ENCODE measurements around the gene MAZ.
A peak's percentile ranks its signal among the peaks of the same experiment; 100 is the strongest.
"Not testable (repeated sequence)": the region's sequence is repeated elsewhere in the genome, so short reads cannot be mapped to it uniquely, and the experiment has no call there.

MAZ gene

GRCh38 chr16:29806099-29806579, at the start of gene MAZ:
Gene MAZ, plus strand, starts transcription at chr16:29806529. Its CDS starts 173 bp downstream, at chr16:29806702.
- no peak for TF ChIP-seq CTCF (IDR thresholded peaks at IDR 0.05; ENCODE audit: borderline replicate concordance, control extremely low read depth, extremely low read depth, insufficient read depth, missing control alignments)
- in situ Hi-C loops (cut with MboI; ENCODE audit: low sequenced_read_pairs, unreplicated experiment), result no loop called here
- DNase-seq (ENCODE audit: low spot score), result peak; percentile 83

- DNase-seq (ENCODE audit: low spot score), result no peak
- no peak for TF ChIP-seq CTCF (IDR thresholded peaks at IDR 0.05; ENCODE audit: borderline replicate concordance, control extremely low read depth, extremely low read depth, insufficient read depth, missing control alignments)
- in situ Hi-C loops (cut with MboI; ENCODE audit: low sequenced_read_pairs, unreplicated experiment), result no loop called here
These were observed 49.7 kb upstream of the MAZ start for GRCh38 chr16:29756654-29757053.

GRCh38 chr16:29757086-29757485, 49.2 kb upstream of the MAZ start:
- DNase-seq (ENCODE audit: low spot score); in situ Hi-C loops (cut with MboI; ENCODE audit: low sequenced_read_pairs, unreplicated experiment): not testable (repeated sequence)

GRCh38 chr16:29757950-29758466, 48.3 kb upstream of the MAZ start:
- in situ Hi-C loops (cut with MboI; ENCODE audit: low sequenced_read_pairs, unreplicated experiment), result no loop called here
- DNase-seq (ENCODE audit: low spot score), result no peak
- no peak for TF ChIP-seq CTCF (IDR thresholded peaks at IDR 0.05; ENCODE audit: borderline replicate concordance, control extremely low read depth, extremely low read depth, insufficient read depth, missing control alignments)

- DNase-seq (ENCODE audit: low spot score), result no peak
- no peak for TF ChIP-seq CTCF (IDR thresholded peaks at IDR 0.05; ENCODE audit: borderline replicate concordance, control extremely low read depth, extremely low read depth, insufficient read depth, missing control alignments)
- in situ Hi-C loops (cut with MboI; ENCODE audit: low sequenced_read_pairs, unreplicated experiment), result no loop called here
These were observed 45.6 kb upstream of the MAZ start for GRCh38 chr16:29760567-29761279.

GRCh38 chr16:29761280-29761651, 45.1 kb upstream of the MAZ start:
- in situ Hi-C loops (cut with MboI; ENCODE audit: low sequenced_read_pairs, unreplicated experiment); DNase-seq (ENCODE audit: low spot score): not testable (repeated sequence)

- in situ Hi-C loops (cut with MboI; ENCODE audit: low sequenced_read_pairs, unreplicated experiment), result no loop called here
- no peak for TF ChIP-seq CTCF (IDR thresholded peaks at IDR 0.05; ENCODE audit: borderline replicate concordance, control extremely low read depth, extremely low read depth, insufficient read depth, missing control alignments)
- no peak for DNase-seq (ENCODE audit: low spot score)
These were observed 44.4 kb upstream of the MAZ start for GRCh38 chr16:29761882-29762281.
